IMR-90 (cell line): ENCODE measurements around the gene NFKB1. TPM values are rescaled to one million over a fixed set of nuclear protein-coding genes. Genes with fewer than 3 reads are reported as not detected.

ENCODE experiments used
- ATAC-seq: fragments of 200-7000 bp; cut with Tn5 transposase; 2 replicates; pipeline ENCODE4 v1.9.1; 2020; ENCODE audit warnings: low read depth, mild to moderate bottlenecking, moderate library complexity
- BruUV-seq: library from RNA; stranded (reverse); fragments of 400-500 nt; replicated peaks from 2 replicates; lab custom pipeline; 2021; lab: Mats Ljungman, UMichigan
- CTCF ChIA-PET: fragments of 300-600 bp; formaldehyde crosslinking; extraction: SDS; loops from one replicate; lab custom pipeline; 2021; ENCODE audit warnings: antibody characterized with exemption; lab: Yijun Ruan, JAX
- POLR2A ChIA-PET: fragments of 300-600 bp; sonication (Branson Sonifier 250); formaldehyde crosslinking; loops from one replicate; lab custom pipeline; 2022; ENCODE audit warnings: antibody characterized with exemption; ENCODE audit not compliant: unreplicated experiment; lab: Charles Lee
- DNase-seq: peaks from one replicate; pipeline ENCODE4 v3.0.0; 2013
- H2AFZ ChIP-seq: replicated peaks from 2 replicates; pipeline ENCODE3; 2013; ENCODE audit warnings: low read length, mild to moderate bottlenecking; ENCODE audit not compliant: poor library complexity
- H2AK5ac ChIP-seq: 2 replicates; pipeline ENCODE4 v1.6.1; 2013; ENCODE audit warnings: low read depth, low read length, inconsistent platforms
- H2AK9ac ChIP-seq: replicated peaks from 2 replicates; pipeline ENCODE3; 2013; ENCODE audit warnings: mild to moderate bottlenecking, low read depth, low read length, moderate library complexity; ENCODE audit not compliant: poor library complexity
- H2BK120ac ChIP-seq: 2 replicates; pipeline ENCODE4 v1.6.1; 2013; ENCODE audit warnings: low read depth, low read length, inconsistent platforms
- H2BK15ac ChIP-seq: 3 replicates; pipeline ENCODE4 v1.6.1; 2013; ENCODE audit warnings: low read depth, low read length, inconsistent platforms
- H2BK20ac ChIP-seq: 2 replicates; pipeline ENCODE4 v1.6.1; 2013; ENCODE audit warnings: low read depth, mild to moderate bottlenecking, inconsistent platforms, low read length, moderate library complexity
- H2BK5ac ChIP-seq: 2 replicates; pipeline ENCODE4 v1.6.1; 2013; ENCODE audit warnings: mild to moderate bottlenecking, low read depth, low read length, inconsistent platforms; ENCODE audit not compliant: poor library complexity, severe bottlenecking
- H3K14ac ChIP-seq: replicated peaks from 2 replicates; pipeline ENCODE4 v1.6.1; 2013; ENCODE audit warnings: low read depth, low read length, inconsistent platforms
- H3K18ac ChIP-seq: 2 replicates; pipeline ENCODE4 v1.6.1; 2013; ENCODE audit warnings: low read depth, low read length, control low read depth
- H3K23ac ChIP-seq: 2 replicates; pipeline ENCODE4 v1.6.1; 2013; ENCODE audit warnings: low read depth, low read length, inconsistent platforms
- H3K27ac ChIP-seq: 2 replicates; pipeline ENCODE4 v1.5.1; 2013; ENCODE audit warnings: mild to moderate bottlenecking, control low read depth, low read length; ENCODE audit not compliant: insufficient read depth
- H3K27me3 ChIP-seq: 2 replicates; pipeline ENCODE4 v1.6.1; 2013; ENCODE audit warnings: low read length; ENCODE audit not compliant: control insufficient read depth, insufficient read depth
- H3K36me3 ChIP-seq: 2 replicates; pipeline ENCODE4 v1.6.1; 2013; ENCODE audit warnings: low read length, mixed read lengths; ENCODE audit not compliant: control insufficient read depth, insufficient read depth
- H3K4ac ChIP-seq: 2 replicates; pipeline ENCODE4 v1.6.1; 2013; ENCODE audit warnings: low read depth, low read length, inconsistent platforms
- H3K4me1 ChIP-seq: 2 replicates; pipeline ENCODE4 v1.6.1; 2013; ENCODE audit warnings: low read length, mixed read lengths; ENCODE audit not compliant: control insufficient read depth, insufficient read depth
- H3K4me2 ChIP-seq: 2 replicates; pipeline ENCODE4 v1.6.1; 2013; ENCODE audit warnings: low read depth, mild to moderate bottlenecking, control low read depth, low read length, moderate library complexity
- H3K4me3 ChIP-seq: 2 replicates; pipeline ENCODE4 v1.5.1; 2013; ENCODE audit warnings: low read depth, mild to moderate bottlenecking, control low read depth, low read length, moderate library complexity; ENCODE audit not compliant: insufficient read depth
- H3K56ac ChIP-seq: 2 replicates; pipeline ENCODE4 v1.6.1; 2013; ENCODE audit warnings: low read length, inconsistent platforms; ENCODE audit not compliant: insufficient read depth; ENCODE audit errors: extremely low read depth
- H3K79me1 ChIP-seq, 2 experiments: 2 replicates each; pipeline ENCODE4 v1.6.1; 2013; ENCODE audit warnings: low read length in 2 of 2, inconsistent platforms in 1 of 2, low read depth in 1 of 2
- H3K9ac ChIP-seq: 2 replicates; pipeline ENCODE4 v1.6.1; 2013; ENCODE audit warnings: low read depth, low read length, control low read depth
- H3K9me1 ChIP-seq: 2 replicates; pipeline ENCODE4 v1.6.1; 2013; ENCODE audit warnings: low read length, inconsistent platforms; ENCODE audit not compliant: insufficient read depth
- H3K9me3 ChIP-seq: 2 replicates; pipeline ENCODE4 v1.6.1; 2013; ENCODE audit warnings: low read length; ENCODE audit not compliant: control insufficient read depth, insufficient read depth
- H4K20me1 ChIP-seq: 2 replicates; pipeline ENCODE4 v1.6.1; 2013; ENCODE audit warnings: low read length, inconsistent platforms; ENCODE audit not compliant: insufficient read depth
- H4K5ac ChIP-seq: 2 replicates; pipeline ENCODE4 v1.6.1; 2013; ENCODE audit warnings: mild to moderate bottlenecking, low read depth, low read length, control low read depth
- H4K8ac ChIP-seq, 2 experiments: 2 replicates each; pipeline ENCODE4 v1.6.1; 2013; ENCODE audit warnings: low read depth in 2 of 2, low read length in 2 of 2, control low read depth in 1 of 2, inconsistent platforms in 1 of 2
- H4K91ac ChIP-seq: 2 replicates; pipeline ENCODE4 v1.6.1; 2013; ENCODE audit warnings: low read depth, low read length, inconsistent platforms; ENCODE audit not compliant: insufficient read depth
- BHLHE40 ChIP-seq: fragments of 150-350 bp; IDR thresholded peaks from 2 replicates; pipeline ENCODE4 v1.6.1; 2016; ENCODE audit warnings: mild to moderate bottlenecking, low read depth, low read length
- CEBPB ChIP-seq: IDR thresholded peaks from 2 replicates; pipeline ENCODE4 v1.6.1; 2012; ENCODE audit warnings: low read depth, low read length, improper control_type of control experiment
- CHD1 ChIP-seq: IDR thresholded peaks from 2 replicates; pipeline ENCODE4 v1.6.1; 2012; ENCODE audit warnings: low read depth, low read length, improper control_type of control experiment
- CTCF ChIP-seq: conservative IDR thresholded peaks from 2 replicates; pipeline ENCODE4 v1.5.1; 2012; ENCODE audit warnings: mild to moderate bottlenecking, low read depth, low read length, improper control_type of control experiment
- FOS ChIP-seq: fragments of 150-350 bp; IDR thresholded peaks from 2 replicates; pipeline ENCODE4 v1.6.1; 2016; ENCODE audit warnings: low read depth, low read length
- MAFK ChIP-seq: IDR thresholded peaks from 2 replicates; pipeline ENCODE4 v1.6.1; 2012; ENCODE audit warnings: low read depth, low read length, improper control_type of control experiment
- MAZ ChIP-seq: IDR thresholded peaks from 2 replicates; pipeline ENCODE4 v1.6.1; 2012; ENCODE audit warnings: low read depth, mild to moderate bottlenecking, low read length, improper control_type of control experiment, moderate library complexity, borderline replicate concordance
- MXI1 ChIP-seq: IDR thresholded peaks from 2 replicates; pipeline ENCODE4 v1.6.1; 2012; ENCODE audit warnings: low read depth, mild to moderate bottlenecking, low read length, moderate library complexity, borderline replicate concordance
- NFE2L2 ChIP-seq: fragments of 150-350 bp; IDR thresholded peaks from 2 replicates; pipeline ENCODE4 v1.6.1; 2016; ENCODE audit warnings: low read depth, mild to moderate bottlenecking, low read length
- POLR2A ChIP-seq: IDR thresholded peaks from 2 replicates; pipeline ENCODE4 v1.6.1; 2012; ENCODE audit warnings: mild to moderate bottlenecking, low read depth, low read length
- RAD21 ChIP-seq: IDR thresholded peaks from 2 replicates; pipeline ENCODE4 v1.6.1; 2012; ENCODE audit warnings: low read length, improper control_type of control experiment
- RCOR1 ChIP-seq: IDR thresholded peaks from 2 replicates; pipeline ENCODE4 v1.6.1; 2012; ENCODE audit warnings: mild to moderate bottlenecking, low read length, improper control_type of control experiment; ENCODE audit not compliant: insufficient replicate concordance
- RFX5 ChIP-seq: IDR thresholded peaks from 2 replicates; pipeline ENCODE4 v1.8.0; 2012; ENCODE audit warnings: low read depth, mild to moderate bottlenecking, low read length, moderate library complexity
- SMC3 ChIP-seq: fragments of 150-350 bp; IDR thresholded peaks from 2 replicates; pipeline ENCODE4 v1.6.1; 2016; ENCODE audit warnings: low read depth, mild to moderate bottlenecking, antibody characterized with exemption, low read length, moderate library complexity
- USF2 ChIP-seq: fragments of 150-350 bp; IDR thresholded peaks from 2 replicates; pipeline ENCODE4 v1.6.1; 2017; ENCODE audit warnings: mild to moderate bottlenecking, antibody characterized with exemption, low read length, low read depth
- dilution Hi-C: fragments of 300-500 bp; cut with HindIII; formaldehyde crosslinking; loops from one replicate; pipeline ENCODE4 v1.14.3; 2018; ENCODE audit warnings: low sequenced_read_pairs; ENCODE audit not compliant: unreplicated experiment
- in situ Hi-C: fragments of 300-500 bp; cut with MboI; formaldehyde crosslinking; loops from 3 replicates; pipeline ENCODE4 v1.14.3; 2019; ENCODE audit warnings: low sequenced_read_pairs, inconsistent platforms, mixed read lengths
- intact Hi-C: fragments of 100-400 bp; cut with micrococcal nuclease; formaldehyde crosslinking; loops from 2 replicates; pipeline ENCODE4 v1.10.0; 2022
- polyA plus RNA-seq, 3 experiments: library from polyadenylated mRNA; depleted of rRNA; stranded (reverse); fragments of >200 nt; gene quantifications; 2 replicates each; pipeline ENCODE4 v1.2.3, GENCODE V29; 2012; ENCODE audit warnings: low replicate concordance in 1 of 3
- total RNA-seq: library from RNA; depleted of rRNA; stranded (reverse); fragments of >200 nt; gene quantifications from 2 replicates; pipeline ENCODE4 v1.2.3, GENCODE V29; 2012
- TF ChIP-seq, protein P1 (sequence below): fragments of 150-350 bp; IDR thresholded peaks from 2 replicates; pipeline ENCODE4 v1.6.1; 2016; ENCODE audit warnings: low read depth, mild to moderate bottlenecking, low read length, moderate library complexity, borderline replicate concordance

Gene NFKB1
- total and polyA plus RNA-seq, 2 of the 4 experiments (the other 2 are of a cell fraction), result 19.8 to 24.6 TPM

DNA sequence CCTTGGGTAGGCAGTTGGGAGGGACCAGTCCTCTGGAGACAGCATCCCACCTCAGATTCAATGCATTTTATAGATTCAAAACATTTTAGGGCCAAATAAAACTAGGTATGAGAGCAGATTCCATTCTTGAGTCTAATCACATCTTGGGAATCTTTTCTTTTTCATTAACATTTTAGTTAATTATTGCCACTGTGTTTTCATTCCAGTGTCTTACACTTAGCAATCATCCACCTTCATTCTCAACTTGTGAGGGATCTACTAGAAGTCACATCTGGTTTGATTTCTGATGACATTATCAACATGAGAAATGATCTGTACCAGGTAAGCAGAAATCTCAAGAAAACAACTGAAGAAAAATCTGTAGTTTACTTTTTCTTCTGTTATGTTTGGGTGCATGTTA lies 99.5 kb downstream of the NFKB1 start:
- Histone ChIP-seq H3K23ac (no peak overlapping the region), H2BK120ac (no peak overlapping the region), H3K14ac (no peak overlapping the region), H2BK20ac (no peak overlapping the region), H3K4me1 (peaks cover 11% of the 10 kb centered on the region), H2BK15ac (no peak overlapping the region), H3K4ac (no peak overlapping the region), H2AK9ac (no peak overlapping the region), H3K9me1 (peaks cover 8% of the 10 kb centered on the region), H3K9me3 (no peaks in the 10 kb centered on the region), H3K4me2 (no peak overlapping the region), H2AFZ (no peak overlapping the region), H2AK5ac (no peak overlapping the region), H3K79me1 (peaks cover 0 to 3% of the 10 kb centered on the region in 2 experiments; a peak in 2 of 4 replicates), H3K9ac (no peak overlapping the region), H3K18ac (no peak overlapping the region), H4K20me1 (no peaks in the 10 kb centered on the region), H4K8ac (no peak overlapping the region), H2BK5ac (no peak overlapping the region), H3K4me3 (no peak overlapping the region), H3K27ac (no peak overlapping the region), H3K56ac (no peak overlapping the region), H4K5ac (no peak overlapping the region), H4K91ac (no peak overlapping the region), H3K36me3 (peaks cover 21% of the 10 kb centered on the region), H3K27me3 (no peaks in the 10 kb centered on the region)
- no peak for DNase-seq
- ChIA-PET CTCF (no interaction called here), POLR2A (no interaction called here)
- TF ChIP-seq USF2 (no peak), BHLHE40 (no peak), MXI1 (no peak), CTCF (no peak), FOS (no peak), RCOR1 (no peak), CHD1 (no peak), RFX5 (no peak), SMC3 (no peak), MAFK (no peak), POLR2A (no peak), CEBPB (no peak), MAZ (no peak), NFE2L2 (no peak), RAD21 (no peak)
- TF ChIP-seq, protein P1, sequence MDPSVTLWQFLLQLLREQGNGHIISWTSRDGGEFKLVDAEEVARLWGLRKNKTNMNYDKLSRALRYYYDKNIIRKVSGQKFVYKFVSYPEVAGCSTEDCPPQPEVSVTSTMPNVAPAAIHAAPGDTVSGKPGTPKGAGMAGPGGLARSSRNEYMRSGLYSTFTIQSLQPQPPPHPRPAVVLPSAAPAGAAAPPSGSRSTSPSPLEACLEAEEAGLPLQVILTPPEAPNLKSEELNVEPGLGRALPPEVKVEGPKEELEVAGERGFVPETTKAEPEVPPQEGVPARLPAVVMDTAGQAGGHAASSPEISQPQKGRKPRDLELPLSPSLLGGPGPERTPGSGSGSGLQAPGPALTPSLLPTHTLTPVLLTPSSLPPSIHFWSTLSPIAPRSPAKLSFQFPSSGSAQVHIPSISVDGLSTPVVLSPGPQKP, result no peak
- intact Hi-C loops (no loop called here), in situ Hi-C loops (loop anchor here (10.0 kb wide), 1 partner anchor 156 kb away; no protein-coding TSS in a partner anchor), dilution Hi-C loops (loop anchor here (25.0 kb wide), 1 partner anchor 412 kb away; the partner anchor contains the start of gene SLC9B1)
- no TSS peak for BruUV-seq
- ATAC-seq, result no peak
